ENCODE results near the gene SDC3.

The SDC3 gene

DNA sequence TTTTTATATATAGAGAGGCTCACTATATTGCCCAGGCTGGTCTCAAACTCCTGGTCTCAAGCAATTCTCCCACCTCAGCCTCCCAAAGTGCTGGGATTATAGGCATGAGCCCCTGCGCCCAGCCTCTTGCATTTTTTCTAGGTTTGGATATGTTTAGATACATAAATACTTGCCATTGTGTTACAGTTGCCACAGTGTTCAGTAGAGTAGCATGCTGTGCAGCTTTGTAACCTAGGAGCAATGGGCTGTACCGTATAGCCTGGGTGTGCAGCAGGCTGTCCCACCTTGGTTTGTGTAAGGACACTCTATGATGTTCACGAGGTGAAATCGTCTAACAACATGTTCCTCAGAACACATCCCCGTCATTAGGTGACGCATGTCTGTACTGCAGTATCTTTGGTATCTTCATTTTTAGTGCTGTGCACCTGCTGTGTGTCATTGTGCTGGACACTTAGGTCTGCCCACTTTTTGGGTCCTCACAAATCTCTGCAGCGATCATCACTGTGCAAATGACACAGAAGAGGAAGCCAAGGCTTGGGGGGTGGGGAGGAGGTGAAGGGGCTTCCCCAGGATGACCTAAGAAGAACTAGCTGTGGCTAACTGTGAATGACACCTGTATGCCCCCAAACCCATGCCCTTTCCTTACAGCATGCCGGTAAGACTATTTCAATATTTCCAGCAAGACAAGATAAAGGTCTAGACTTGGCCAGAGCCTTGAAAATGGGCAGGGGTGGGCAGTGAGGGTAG is 44.5 kb downstream of the SDC3 start:
- H3K4me1 ChIP-seq (ENCODE audit: control insufficient read depth, insufficient read depth, low read length, poor library complexity, severe bottlenecking), result peaks cover 11% of the 10 kb centered on the region
- H3K36me3 ChIP-seq (ENCODE audit: control insufficient read depth, insufficient read depth, low read length), result peaks cover 3% of the 10 kb centered on the region
- WGBS, 2 experiments (ENCODE audit: insufficient coverage in 2 of 2), result 91 to 99% methylated on average over 6 of the region's 8 CpGs
- H3K4me3 ChIP-seq (ENCODE audit: extremely low read depth, insufficient read depth, low read length, poor library complexity, severe bottlenecking), result no peak overlapping the region
- no peaks in the 10 kb centered on the region for H3K9me3 ChIP-seq (ENCODE audit: control insufficient read depth, low read length)
- no peak overlapping the region for H3K27ac ChIP-seq (ENCODE audit: low read depth, low read length, severe bottlenecking)

DNA sequence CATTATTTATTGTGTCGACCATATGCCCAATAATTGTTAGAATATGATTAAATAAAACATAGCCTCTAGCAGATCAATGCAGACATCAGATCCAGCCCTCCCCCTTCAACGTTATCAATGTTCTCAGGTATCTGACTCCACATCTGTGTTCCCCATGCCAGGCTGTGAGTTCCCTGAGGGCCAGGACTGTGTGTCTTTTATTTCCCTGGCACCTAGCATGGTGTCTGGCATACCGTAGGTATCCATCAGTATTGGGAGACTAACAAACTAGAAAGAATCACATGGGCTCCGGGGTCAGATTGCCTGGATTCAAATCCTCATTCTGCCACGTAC is 48.3 kb downstream of the SDC3 start:
- 100% methylated on average over 3 to 4 of the region's 5 CpGs for WGBS, 2 experiments (ENCODE audit: insufficient coverage in 2 of 2)

DNA sequence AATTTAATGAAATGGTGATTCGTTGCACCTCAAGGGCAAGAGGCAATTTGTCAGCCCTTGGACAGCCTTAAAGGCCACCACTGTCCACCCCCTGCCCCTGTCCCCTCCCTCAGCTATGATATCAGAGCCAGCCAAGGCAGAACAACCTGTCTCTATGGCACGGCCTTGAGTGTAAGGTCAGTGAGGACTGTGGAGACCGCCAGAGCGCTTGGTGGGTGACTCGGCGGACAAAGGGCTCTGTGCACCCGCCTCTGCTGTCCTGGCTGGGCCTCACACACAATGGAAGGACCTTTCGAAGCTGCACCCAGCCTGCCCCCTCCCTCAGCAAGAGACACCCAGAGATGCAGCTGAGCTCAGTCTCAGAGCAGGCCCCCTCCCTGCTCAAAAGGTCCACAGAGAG is 50.6 kb downstream of the SDC3 start:
- peak overlapping the region; percentile 70 for H3K27ac ChIP-seq (ENCODE audit: low read depth, low read length, severe bottlenecking)

More for the DNA sequence above, 48.3 kb downstream of the SDC3 start:
- no peak overlapping the region for H3K27ac ChIP-seq (ENCODE audit: low read depth, low read length, severe bottlenecking)
- H3K36me3 ChIP-seq (ENCODE audit: control insufficient read depth, insufficient read depth, low read length), result no peaks in the 10 kb centered on the region
- H3K9me3 ChIP-seq (ENCODE audit: control insufficient read depth, low read length), result no peaks in the 10 kb centered on the region
- H3K4me3 ChIP-seq (ENCODE audit: extremely low read depth, insufficient read depth, low read length, poor library complexity, severe bottlenecking), result no peak overlapping the region
- H3K4me1 ChIP-seq (ENCODE audit: control insufficient read depth, insufficient read depth, low read length, poor library complexity, severe bottlenecking), result peaks cover 28% of the 10 kb centered on the region

GRCh38 chr1:30857062-30857461 is 51.5 kb downstream of the SDC3 start:
- Histone ChIP-seq H3K4me3 (ENCODE audit: extremely low read depth, insufficient read depth, low read length, poor library complexity, severe bottlenecking) (no peak overlapping the region), H3K36me3 (ENCODE audit: control insufficient read depth, insufficient read depth, low read length) (no peaks in the 10 kb centered on the region), H3K4me1 (ENCODE audit: control insufficient read depth, insufficient read depth, low read length, poor library complexity, severe bottlenecking) (peaks cover 28% of the 10 kb centered on the region), H3K27ac (ENCODE audit: low read depth, low read length, severe bottlenecking) (no peak overlapping the region), H3K9me3 (ENCODE audit: control insufficient read depth, low read length) (no peaks in the 10 kb centered on the region)

More for the DNA sequence above, 50.6 kb downstream of the SDC3 start:
- Histone ChIP-seq H3K4me1 (ENCODE audit: control insufficient read depth, insufficient read depth, low read length, poor library complexity, severe bottlenecking) (peaks cover 28% of the 10 kb centered on the region), H3K36me3 (ENCODE audit: control insufficient read depth, insufficient read depth, low read length) (no peaks in the 10 kb centered on the region), H3K4me3 (ENCODE audit: extremely low read depth, insufficient read depth, low read length, poor library complexity, severe bottlenecking) (no peak overlapping the region), H3K9me3 (ENCODE audit: control insufficient read depth, low read length) (no peaks in the 10 kb centered on the region)
- 94 to 98% methylated on average over 6 of the region's 8 CpGs for WGBS, 2 experiments (ENCODE audit: insufficient coverage in 2 of 2)

DNA sequence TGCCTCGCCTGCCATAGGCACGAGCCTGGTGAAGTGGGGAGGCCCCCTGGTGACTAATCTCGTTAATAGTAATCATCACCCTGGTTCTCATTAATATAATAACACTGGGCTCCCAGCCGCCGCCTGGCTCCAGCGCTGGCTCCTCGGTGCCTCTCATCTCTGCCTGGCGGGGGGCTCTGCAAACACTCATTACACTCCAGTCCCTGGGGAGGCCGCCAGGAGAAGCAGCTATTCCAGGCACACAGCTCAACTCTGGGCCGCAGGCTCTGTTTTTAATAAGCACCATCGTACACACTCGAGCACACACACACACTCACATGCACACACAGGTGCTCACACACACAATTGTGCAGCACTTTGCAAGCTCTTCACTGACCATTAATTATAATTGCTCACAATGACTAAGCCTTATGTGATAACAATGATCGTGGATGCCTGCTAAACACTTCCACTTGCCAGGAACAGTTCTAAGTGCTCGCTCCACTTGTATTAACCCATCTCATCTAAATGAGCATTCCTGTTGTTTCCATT is 52.2 kb downstream of the SDC3 start:
- H3K36me3 ChIP-seq (ENCODE audit: control insufficient read depth, insufficient read depth, low read length), result no peaks in the 10 kb centered on the region
- H3K4me3 ChIP-seq (ENCODE audit: extremely low read depth, insufficient read depth, low read length, poor library complexity, severe bottlenecking), result no peak overlapping the region
- no peaks in the 10 kb centered on the region for H3K9me3 ChIP-seq (ENCODE audit: control insufficient read depth, low read length)
- H3K4me1 ChIP-seq (ENCODE audit: control insufficient read depth, insufficient read depth, low read length, poor library complexity, severe bottlenecking), result peaks cover 28% of the 10 kb centered on the region
- H3K27ac ChIP-seq (ENCODE audit: low read depth, low read length, severe bottlenecking), result no peak overlapping the region
- 51% methylated on average over 11 to 12 of the region's 14 CpGs for WGBS, 2 experiments (ENCODE audit: insufficient coverage in 2 of 2)

GRCh38 chr1:30855686-30856259 is 52.8 kb downstream of the SDC3 start:
- Histone ChIP-seq H3K27ac (ENCODE audit: low read depth, low read length, severe bottlenecking) (no peak overlapping the region), H3K9me3 (ENCODE audit: control insufficient read depth, low read length) (no peaks in the 10 kb centered on the region), H3K36me3 (ENCODE audit: control insufficient read depth, insufficient read depth, low read length) (no peaks in the 10 kb centered on the region), H3K4me3 (ENCODE audit: extremely low read depth, insufficient read depth, low read length, poor library complexity, severe bottlenecking) (no peak overlapping the region), H3K4me1 (ENCODE audit: control insufficient read depth, insufficient read depth, low read length, poor library complexity, severe bottlenecking) (peaks cover 28% of the 10 kb centered on the region)
- WGBS, 2 experiments (ENCODE audit: insufficient coverage in 2 of 2), result 51 to 55% methylated on average over 4 of the region's 4 CpGs

DNA sequence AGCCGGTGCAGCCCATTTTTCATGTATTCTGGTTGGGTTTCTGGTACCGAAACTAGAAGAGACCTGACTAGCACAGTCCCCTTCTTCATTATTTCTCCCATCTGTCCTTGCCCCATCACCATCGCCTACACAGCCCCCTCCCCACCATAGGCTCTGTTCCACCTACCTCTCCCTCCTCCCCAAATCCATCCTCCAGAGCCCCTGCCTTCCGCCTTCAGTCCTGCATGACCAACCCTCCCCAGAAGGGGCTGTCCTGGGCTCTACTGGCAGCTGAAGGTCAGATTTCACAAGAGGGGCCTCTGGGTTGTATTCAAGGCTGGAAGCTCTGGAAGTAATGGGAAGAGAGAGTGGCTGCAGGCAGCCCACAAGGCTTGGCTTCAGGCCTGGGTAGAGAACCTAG is 55.2 kb downstream of the SDC3 start:
- Histone ChIP-seq H3K4me1 (ENCODE audit: control insufficient read depth, insufficient read depth, low read length, poor library complexity, severe bottlenecking) (peaks cover 10% of the 10 kb centered on the region), H3K4me3 (ENCODE audit: extremely low read depth, insufficient read depth, low read length, poor library complexity, severe bottlenecking) (no peak overlapping the region), H3K27ac (ENCODE audit: low read depth, low read length, severe bottlenecking) (no peak overlapping the region), H3K36me3 (ENCODE audit: control insufficient read depth, insufficient read depth, low read length) (no peaks in the 10 kb centered on the region), H3K9me3 (ENCODE audit: control insufficient read depth, low read length) (no peaks in the 10 kb centered on the region)
- 71 to 76% methylated on average over 2 to 3 of the region's 4 CpGs for WGBS, 2 experiments (ENCODE audit: insufficient coverage in 2 of 2)

- Histone ChIP-seq H3K4me3 (ENCODE audit: extremely low read depth, insufficient read depth, low read length, poor library complexity, severe bottlenecking) (no peak overlapping the region), H3K4me1 (ENCODE audit: control insufficient read depth, insufficient read depth, low read length, poor library complexity, severe bottlenecking) (peaks cover 8% of the 10 kb centered on the region), H3K9me3 (ENCODE audit: control insufficient read depth, low read length) (no peaks in the 10 kb centered on the region), H3K36me3 (ENCODE audit: control insufficient read depth, insufficient read depth, low read length) (no peaks in the 10 kb centered on the region), H3K27ac (ENCODE audit: low read depth, low read length, severe bottlenecking) (no peak overlapping the region)
- 92 to 100% methylated on average over 2 of the region's 5 CpGs for WGBS, 2 experiments (ENCODE audit: insufficient coverage in 2 of 2)
Observed at GRCh38 chr1:30852026-30852425, 56.5 kb downstream of the SDC3 start.

DNA sequence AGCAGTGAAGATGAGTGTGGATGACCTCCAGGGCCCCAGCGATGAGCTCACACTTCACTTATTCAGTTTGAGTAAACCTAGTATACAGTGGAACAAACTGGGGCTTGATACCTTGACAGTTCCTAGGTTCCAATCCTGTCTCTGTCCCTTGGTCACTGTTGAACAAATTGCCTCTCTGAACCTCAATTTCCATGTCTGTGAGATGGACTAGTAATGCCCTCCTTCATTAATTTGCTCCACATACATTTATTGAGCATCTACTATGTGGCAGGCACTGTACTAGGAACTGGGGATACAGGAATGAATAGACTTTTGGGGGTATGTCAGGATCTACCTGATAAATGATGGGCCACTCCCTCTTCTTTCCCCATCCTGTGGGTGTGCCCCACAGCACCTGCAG is 57.3 kb downstream of the SDC3 start:
- no peaks in the 10 kb centered on the region for H3K9me3 ChIP-seq (ENCODE audit: control insufficient read depth, low read length)
- peaks cover 10% of the 10 kb centered on the region for H3K4me1 ChIP-seq (ENCODE audit: control insufficient read depth, insufficient read depth, low read length, poor library complexity, severe bottlenecking)
- no peak overlapping the region for H3K4me3 ChIP-seq (ENCODE audit: extremely low read depth, insufficient read depth, low read length, poor library complexity, severe bottlenecking)
- H3K27ac ChIP-seq (ENCODE audit: low read depth, low read length, severe bottlenecking), result no peak overlapping the region
- 83 to 100% methylated on average over 1 of the region's 1 CpG for WGBS, 2 experiments (ENCODE audit: insufficient coverage in 2 of 2)
- no peaks in the 10 kb centered on the region for H3K36me3 ChIP-seq (ENCODE audit: control insufficient read depth, insufficient read depth, low read length)

- no peak overlapping the region for H3K4me3 ChIP-seq (ENCODE audit: extremely low read depth, insufficient read depth, low read length, poor library complexity, severe bottlenecking)
- 88 to 100% methylated on average over 1 to 2 of the region's 2 CpGs for WGBS, 2 experiments (ENCODE audit: insufficient coverage in 2 of 2)
- no peak overlapping the region for H3K27ac ChIP-seq (ENCODE audit: low read depth, low read length, severe bottlenecking)
- peaks cover 10% of the 10 kb centered on the region for H3K4me1 ChIP-seq (ENCODE audit: control insufficient read depth, insufficient read depth, low read length, poor library complexity, severe bottlenecking)
- no peaks in the 10 kb centered on the region for H3K9me3 ChIP-seq (ENCODE audit: control insufficient read depth, low read length)
- H3K36me3 ChIP-seq (ENCODE audit: control insufficient read depth, insufficient read depth, low read length), result no peaks in the 10 kb centered on the region
Observed at GRCh38 chr1:30850607-30851006, 58.0 kb downstream of the SDC3 start.

GRCh38 chr1:30848130-30848529 is 60.4 kb downstream of the SDC3 start:
- peaks cover 10% of the 10 kb centered on the region for H3K4me1 ChIP-seq (ENCODE audit: control insufficient read depth, insufficient read depth, low read length, poor library complexity, severe bottlenecking)
- H3K36me3 ChIP-seq (ENCODE audit: control insufficient read depth, insufficient read depth, low read length), result no peaks in the 10 kb centered on the region
- peak overlapping the region; percentile 29 for H3K27ac ChIP-seq (ENCODE audit: low read depth, low read length, severe bottlenecking)
- no peaks in the 10 kb centered on the region for H3K9me3 ChIP-seq (ENCODE audit: control insufficient read depth, low read length)
- no peak overlapping the region for H3K4me3 ChIP-seq (ENCODE audit: extremely low read depth, insufficient read depth, low read length, poor library complexity, severe bottlenecking)
- 99 to 100% methylated on average over 5 of the region's 5 CpGs for whole genome bisulfite sequencing, 2 experiments (ENCODE audit: insufficient coverage in 2 of 2)
